Mesendoderm (in vitro differentiated cells): ENCODE data around the gene GRIN2C.

Experiments used
- DNase-seq: peaks from one replicate; pipeline ENCODE4 v3.0.0; 2013
- H2AK5ac ChIP-seq: 2 replicates; pipeline ENCODE4 v1.6.1; 2013; ENCODE audit warnings: low read length, inconsistent platforms
- H2BK120ac ChIP-seq: 2 replicates; pipeline ENCODE4 v1.6.1; 2013; ENCODE audit warnings: low read depth, mild to moderate bottlenecking, low read length, moderate library complexity, mixed read lengths
- H2BK15ac ChIP-seq: replicated peaks from 2 replicates; pipeline ENCODE4 v1.6.1; 2013; ENCODE audit warnings: low read depth, mild to moderate bottlenecking, moderate library complexity
- H2BK5ac ChIP-seq: 2 replicates; pipeline ENCODE4 v1.6.1; 2013; ENCODE audit warnings: low read length, inconsistent platforms
- H3K18ac ChIP-seq: 2 replicates; pipeline ENCODE4 v1.6.1; 2013; ENCODE audit warnings: mild to moderate bottlenecking, low read length, mixed read lengths
- H3K23ac ChIP-seq: one replicate; pipeline ENCODE4 v1.6.1; 2013; ENCODE audit warnings: low read length
- H3K27ac ChIP-seq: 2 replicates; pipeline ENCODE4 v1.5.1; 2013; ENCODE audit warnings: low read depth, mild to moderate bottlenecking, inconsistent platforms, low read length, moderate library complexity
- H3K27me3 ChIP-seq: 2 replicates; pipeline ENCODE4 v1.6.1; 2013; ENCODE audit warnings: low read length, control low read depth, mild to moderate bottlenecking, inconsistent platforms; ENCODE audit not compliant: insufficient read depth, poor library complexity
- H3K36me3 ChIP-seq: 2 replicates; pipeline ENCODE4 v1.6.1; 2013; ENCODE audit warnings: low read length, inconsistent platforms; ENCODE audit not compliant: control insufficient read depth, insufficient read depth
- H3K4ac ChIP-seq: one replicate; pipeline ENCODE4 v1.6.1; 2013; ENCODE audit warnings: low read depth, mild to moderate bottlenecking, low read length, moderate library complexity
- H3K4me1 ChIP-seq: 2 replicates; pipeline ENCODE4 v1.6.1; 2013; ENCODE audit warnings: low read depth, low read length, inconsistent platforms; ENCODE audit not compliant: control insufficient read depth
- H3K4me2 ChIP-seq: 2 replicates; pipeline ENCODE4 v1.6.1; 2013; ENCODE audit warnings: low read length
- H3K4me3 ChIP-seq: 2 replicates; pipeline ENCODE4 v1.5.1; 2013; ENCODE audit warnings: mild to moderate bottlenecking, low read length
- H3K56ac ChIP-seq: one replicate; pipeline ENCODE4 v1.6.1; 2013; ENCODE audit warnings: low read length
- H3K79me1 ChIP-seq: 2 replicates; pipeline ENCODE4 v1.6.1; 2013; ENCODE audit warnings: low read length, inconsistent platforms
- H3K79me2 ChIP-seq: 2 replicates; pipeline ENCODE4 v1.6.1; 2013; ENCODE audit warnings: mild to moderate bottlenecking, low read length; ENCODE audit not compliant: control insufficient read depth, insufficient read depth
- H3K9ac ChIP-seq: 2 replicates; pipeline ENCODE4 v1.6.1; 2013; ENCODE audit warnings: low read length, inconsistent platforms
- H4K5ac ChIP-seq: one replicate; pipeline ENCODE4 v1.6.1; 2013; ENCODE audit warnings: low read length
- H4K8ac ChIP-seq: one replicate; pipeline ENCODE4 v1.6.1; 2013; ENCODE audit warnings: low read depth, mild to moderate bottlenecking, control low read depth, low read length, moderate library complexity
- WGBS: extraction: QIAGEN DNeasy Blood & Tissue Kit; methylation state at CpG from one replicate; pipeline ENCODE4 v1.1.7; 2013; ENCODE audit warnings: low lambda C conversion rate, missing lambda C conversion rate; ENCODE audit not compliant: insufficient coverage; ENCODE audit errors: extremely low coverage; 5-methylcytosine and 5-hydroxymethylcytosine counted together

GRIN2C gene

DNA sequence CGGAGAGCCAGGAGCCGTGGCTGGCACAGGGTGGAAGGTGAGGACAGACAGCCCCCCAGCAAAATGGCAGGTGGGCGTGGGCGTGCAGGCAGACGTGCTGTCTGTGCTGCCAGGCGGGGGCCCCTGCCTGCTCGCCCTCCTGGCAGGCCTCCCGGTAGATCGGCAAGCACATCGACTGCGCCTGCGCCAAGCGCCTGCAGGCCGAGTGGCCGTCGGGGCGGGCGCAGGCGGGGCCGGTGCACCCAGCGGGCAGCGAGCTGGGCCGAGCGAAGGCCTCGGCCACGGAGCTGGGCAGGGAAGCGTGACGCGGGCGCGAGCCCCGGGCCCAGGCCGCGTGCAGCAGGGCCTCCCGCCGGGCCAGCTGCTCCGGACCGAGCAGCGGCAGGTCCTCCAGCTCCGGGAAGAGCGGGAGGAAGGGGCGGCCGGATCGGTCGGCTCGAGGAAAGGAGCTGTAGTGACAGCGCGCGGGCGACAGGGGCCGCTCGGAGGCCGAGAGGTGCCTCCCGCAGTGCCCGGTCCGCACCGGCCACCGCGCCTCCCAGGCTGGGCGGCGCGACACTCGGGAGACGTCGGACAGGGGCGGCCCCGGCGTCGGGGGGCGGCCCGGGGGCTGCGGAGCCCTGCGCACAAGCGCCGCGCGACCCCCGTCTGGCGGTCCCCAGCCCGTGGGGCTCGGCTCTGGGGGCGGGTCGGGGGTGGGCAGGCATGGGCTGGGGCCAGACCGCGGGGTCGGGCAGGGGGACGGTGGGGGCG is 16.9 kb downstream of the GRIN2C start:
- Histone ChIP-seq H3K79me2 (no peaks in the 10 kb centered on the region), H2BK5ac (no peak overlapping the region), H3K18ac (no peak overlapping the region), H3K4me1 (peaks cover 4% of the 10 kb centered on the region), H3K36me3 (no peaks in the 10 kb centered on the region), H2BK15ac (no peak overlapping the region), H3K4ac (no peak overlapping the region), H3K56ac (peak overlapping the region; percentile 81), H2AK5ac (no peak overlapping the region), H3K4me3 (no peak overlapping the region), H4K8ac (no peak overlapping the region), H3K79me1 (no peaks in the 10 kb centered on the region), H3K27me3 (peaks cover 2% of the 10 kb centered on the region), H3K27ac (no peak overlapping the region), H3K4me2 (peak overlapping the region; percentile 83), H3K23ac (peak overlapping the region; percentile 66), H4K5ac (no peak overlapping the region), H3K9ac (peak overlapping the region; percentile 56), H2BK120ac (no peak overlapping the region)
- DNase-seq, result peak; percentile 64
- no CpG with 5 or more reads among the region's 88 CpGs for WGBS

DNA sequence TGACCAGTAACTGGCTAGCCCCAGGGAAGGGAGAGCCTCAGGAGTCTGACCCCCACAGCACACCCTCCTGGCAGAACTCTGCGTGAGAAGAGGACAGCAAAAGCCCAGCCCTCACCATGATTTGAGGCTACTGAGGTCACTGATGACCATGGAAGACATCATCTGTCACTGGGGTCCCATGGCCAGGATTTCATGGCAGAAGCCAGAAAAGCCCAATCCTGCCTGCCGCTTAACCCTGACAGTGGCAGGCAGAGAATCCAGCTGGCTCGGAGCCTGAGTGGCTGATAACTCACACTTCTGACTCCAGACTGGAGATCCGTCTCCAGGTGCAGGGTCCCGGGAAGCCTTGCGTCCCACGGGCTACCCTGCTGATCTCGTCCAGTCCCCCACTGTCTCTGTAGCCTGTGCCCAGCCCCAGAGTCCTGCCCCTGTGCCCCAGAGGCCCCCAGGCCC is 17.5 kb downstream of the GRIN2C start:
- Histone ChIP-seq H3K23ac (peak overlapping the region; percentile 66), H3K27ac (no peak overlapping the region), H3K4me2 (no peak overlapping the region), H4K5ac (no peak overlapping the region), H3K4me1 (peaks cover 4% of the 10 kb centered on the region), H2BK5ac (no peak overlapping the region), H2BK120ac (no peak overlapping the region), H3K79me2 (no peaks in the 10 kb centered on the region), H3K27me3 (peaks cover 2% of the 10 kb centered on the region), H3K18ac (no peak overlapping the region), H2AK5ac (no peak overlapping the region), H3K79me1 (no peaks in the 10 kb centered on the region), H3K9ac (no peak overlapping the region), H3K56ac (peak overlapping the region; percentile 42), H3K4me3 (no peak overlapping the region), H2BK15ac (no peak overlapping the region), H3K4ac (no peak overlapping the region), H4K8ac (no peak overlapping the region), H3K36me3 (no peaks in the 10 kb centered on the region)
- no CpG with 5 or more reads among the region's 8 CpGs for WGBS
- DNase-seq, result no peak

DNA sequence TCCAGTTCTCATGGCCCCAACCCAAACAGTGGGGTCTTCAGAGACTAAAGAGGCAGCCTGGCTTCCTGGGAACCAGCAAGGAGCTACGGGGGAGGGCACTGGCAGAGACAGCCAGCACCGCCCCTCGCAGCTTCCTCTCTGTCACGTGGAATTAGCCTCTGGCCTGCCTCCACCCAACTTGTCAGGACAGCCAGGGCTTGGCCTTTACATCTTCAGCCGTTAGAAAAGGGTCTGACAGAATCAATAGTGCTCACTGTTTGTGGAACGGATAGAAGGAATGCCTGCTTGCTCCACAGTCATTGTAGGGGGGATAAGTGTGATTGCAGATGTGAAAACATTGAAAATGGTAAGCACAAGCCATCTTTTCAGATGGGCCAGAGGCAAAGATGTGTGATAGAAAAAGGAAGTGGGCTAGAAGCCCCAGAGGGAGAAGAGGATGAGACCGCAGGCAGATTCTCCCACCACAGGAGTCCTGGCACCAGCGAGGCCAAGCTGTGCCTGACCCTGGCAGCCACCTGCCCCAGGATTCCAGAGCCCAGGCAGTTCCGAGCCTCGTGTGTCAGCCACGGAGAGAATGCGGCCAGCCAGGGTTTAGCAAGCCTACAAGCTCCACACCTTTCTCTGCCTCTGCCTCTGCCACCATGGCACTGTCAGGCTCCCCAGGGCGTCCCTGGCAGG is 18.6 kb downstream of the GRIN2C start:
- Histone ChIP-seq H3K23ac (no peak overlapping the region), H4K5ac (no peak overlapping the region), H3K79me1 (no peaks in the 10 kb centered on the region), H3K4ac (no peak overlapping the region), H3K27me3 (peaks cover 2% of the 10 kb centered on the region), H2BK5ac (no peak overlapping the region), H2BK120ac (no peak overlapping the region), H3K36me3 (no peaks in the 10 kb centered on the region), H3K4me3 (no peak overlapping the region), H2BK15ac (no peak overlapping the region), H3K4me1 (peaks cover 4% of the 10 kb centered on the region), H2AK5ac (no peak overlapping the region), H3K9ac (no peak overlapping the region), H3K27ac (no peak overlapping the region), H3K4me2 (no peak overlapping the region), H4K8ac (no peak overlapping the region), H3K18ac (no peak overlapping the region), H3K79me2 (no peaks in the 10 kb centered on the region), H3K56ac (peak overlapping the region; percentile 25)
- no CpG with 5 or more reads among the region's 13 CpGs for WGBS
- DNase-seq, result peak; percentile 34

DNA sequence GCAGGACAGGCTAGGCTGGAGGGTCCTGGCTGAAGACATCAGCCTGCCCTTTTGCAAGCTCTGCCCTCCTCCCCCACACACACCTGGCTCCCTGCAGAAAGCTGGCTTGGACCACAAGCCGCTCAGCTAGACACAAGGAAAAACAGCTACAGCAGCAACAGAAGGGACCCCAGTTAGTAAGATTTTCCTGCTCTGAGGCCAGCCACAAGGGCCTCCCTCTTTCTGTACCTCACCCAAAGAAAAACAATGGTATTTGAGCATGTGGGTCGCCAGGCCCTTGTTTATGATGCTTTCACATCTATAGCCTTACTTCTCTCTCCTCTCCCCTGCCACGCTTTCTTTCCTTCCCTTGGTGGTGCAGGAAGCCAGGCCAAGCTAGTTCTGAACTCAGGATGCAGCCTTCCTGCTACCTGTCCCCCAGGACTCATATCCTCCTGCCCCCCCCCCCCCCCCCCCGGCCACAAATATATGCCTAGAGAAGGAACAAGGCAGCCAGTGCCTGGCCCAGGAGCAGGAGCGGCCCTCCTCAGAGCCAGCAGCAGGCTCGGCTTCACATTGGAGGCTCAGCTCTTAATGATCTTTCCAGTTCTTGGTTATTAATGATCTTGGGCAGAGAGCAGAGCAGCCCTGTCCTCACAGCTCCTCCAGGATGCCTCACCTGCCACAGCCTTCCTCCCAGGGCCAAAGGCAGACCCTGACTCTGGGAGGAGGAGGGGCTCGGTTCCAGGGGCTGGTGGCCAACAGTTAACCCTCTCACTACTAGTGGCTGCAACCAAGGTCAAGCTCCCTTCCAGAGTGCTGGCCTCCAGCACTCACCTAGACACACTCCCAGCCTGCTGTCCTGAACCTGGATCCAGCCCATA is 19.5 kb downstream of the GRIN2C start:
- Histone ChIP-seq H3K4me3 (no peak overlapping the region), H3K36me3 (no peaks in the 10 kb centered on the region), H2BK5ac (no peak overlapping the region), H3K4ac (no peak overlapping the region), H3K18ac (no peak overlapping the region), H3K23ac (peak overlapping the region; percentile 35), H3K4me2 (no peak overlapping the region), H2BK15ac (no peak overlapping the region), H3K9ac (no peak overlapping the region), H3K56ac (peak overlapping the region; percentile 25), H2AK5ac (no peak overlapping the region), H4K8ac (no peak overlapping the region), H3K27me3 (peaks cover 2% of the 10 kb centered on the region), H2BK120ac (no peak overlapping the region), H3K79me1 (no peaks in the 10 kb centered on the region), H3K4me1 (peaks cover 4% of the 10 kb centered on the region), H3K27ac (no peak overlapping the region), H4K5ac (no peak overlapping the region), H3K79me2 (no peaks in the 10 kb centered on the region)
- no peak for DNase-seq
- WGBS, result no CpG with 5 or more reads among the region's 7 CpGs

DNA sequence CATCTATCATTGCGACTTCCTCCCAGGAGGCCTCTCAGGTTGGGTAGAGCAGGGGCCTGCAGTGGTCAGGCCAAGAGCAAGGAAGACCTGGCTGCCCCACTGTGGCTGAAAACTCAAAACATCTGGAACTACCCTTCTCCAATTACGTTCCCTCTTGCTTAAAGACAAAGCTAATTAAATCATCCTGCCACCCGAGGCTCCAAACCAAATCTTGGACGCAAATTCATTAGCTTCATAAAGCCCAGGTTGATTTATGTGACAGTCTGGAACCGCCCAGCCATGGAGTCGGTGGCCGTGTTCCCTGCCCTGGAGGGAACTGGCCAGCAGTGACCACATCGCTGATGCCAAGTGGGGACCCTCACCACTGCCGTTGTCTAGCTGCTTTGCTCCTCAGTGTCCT is 21.4 kb downstream of the GRIN2C start:
- Histone ChIP-seq H3K27me3 (no peaks in the 10 kb centered on the region), H4K5ac (no peak overlapping the region), H3K4me2 (no peak overlapping the region), H3K18ac (no peak overlapping the region), H2BK120ac (no peak overlapping the region), H3K23ac (no peak overlapping the region), H3K27ac (no peak overlapping the region), H3K36me3 (no peaks in the 10 kb centered on the region), H4K8ac (no peak overlapping the region), H2AK5ac (no peak overlapping the region), H3K9ac (no peak overlapping the region), H2BK5ac (no peak overlapping the region), H3K4me3 (no peak overlapping the region), H3K4me1 (peaks cover 4% of the 10 kb centered on the region), H3K79me1 (no peaks in the 10 kb centered on the region), H3K4ac (no peak overlapping the region), H3K56ac (no peak overlapping the region), H2BK15ac (no peak overlapping the region), H3K79me2 (no peaks in the 10 kb centered on the region)
- WGBS, result no CpG with 5 or more reads among the region's 9 CpGs
- DNase-seq, result no peak
